IPS-11a (cell line): ENCODE measurements around the gene POM121.
"Not testable (repeated sequence)": the region's sequence is repeated elsewhere in the genome, so short reads cannot be mapped to it uniquely, and the experiment has no call there.

Experiments
- H3K4me3 ChIP-seq: one replicate; pipeline ENCODE4 v1.5.1; 2013; ENCODE audit warnings: low read depth, low read length, control low read depth

Gene POM121

DNA sequence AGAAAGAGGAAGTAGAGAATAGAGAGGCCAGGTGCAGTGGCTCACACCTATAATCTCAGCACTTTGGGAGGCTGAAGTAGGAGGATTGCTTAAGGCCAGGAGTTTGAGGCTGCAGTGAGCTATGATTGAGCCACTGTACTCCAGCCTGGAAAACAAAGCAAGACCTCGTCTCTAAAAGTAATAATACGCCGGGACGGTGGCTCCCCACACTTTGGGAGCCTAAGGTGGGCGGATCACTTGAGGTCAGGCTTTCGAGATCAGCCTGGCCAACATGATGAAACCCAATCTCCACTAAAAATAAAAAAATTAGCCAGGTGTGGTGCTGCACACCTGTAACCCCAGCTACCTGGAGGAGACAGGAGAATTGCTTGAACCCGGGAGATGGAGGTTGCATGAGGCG is 70.6 kb downstream of the POM121 start:
- not testable (repeated sequence) for H3K4me3 ChIP-seq

- not testable (repeated sequence) for H3K4me3 ChIP-seq
These were observed 72.6 kb downstream of the POM121 start for GRCh38 chr7:72997447-72997846.

DNA sequence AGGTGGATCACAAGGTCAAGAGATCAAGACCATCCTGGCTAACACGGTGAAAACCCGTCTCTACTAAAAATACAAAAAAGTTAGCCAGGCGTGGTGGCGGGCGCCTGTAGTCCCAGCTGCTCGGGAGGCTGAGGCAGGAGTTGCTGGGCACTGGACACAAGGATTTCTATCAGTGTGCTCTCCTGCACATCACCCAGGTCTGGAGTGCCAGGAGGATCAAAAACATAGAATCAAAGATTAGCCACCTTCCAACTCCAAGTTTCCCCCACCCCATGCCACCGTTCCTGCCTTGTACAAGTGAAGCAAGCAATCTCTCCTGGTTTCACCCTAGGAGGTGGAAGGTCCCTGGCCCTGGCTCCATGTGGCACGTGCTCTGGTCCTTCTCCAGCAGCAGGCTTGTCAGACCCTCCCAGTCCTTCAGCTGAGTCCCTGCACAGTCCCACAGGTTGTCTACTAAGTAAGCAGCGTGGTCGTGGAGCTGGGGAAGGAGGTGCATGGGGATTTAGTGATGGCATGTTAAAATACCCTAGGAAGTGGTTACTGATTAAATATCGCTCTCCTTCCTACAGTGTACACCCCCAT is 73.1 kb downstream of the POM121 start:
- H3K4me3 ChIP-seq, result not testable (repeated sequence)
